AG04450 (cell line): Measurements from ENCODE around the gene NFS1. TPM values are rescaled to one million over a fixed set of nuclear protein-coding genes. Genes with fewer than 3 reads are reported as not detected.

Experiments used
- CTCF ChIA-PET: fragments of 300-600, 350-600 bp; formaldehyde crosslinking; extraction: SDS; loops from one replicate; lab custom pipeline; 2022; ENCODE audit warnings: antibody characterized with exemption, inconsistent platforms; lab: Charles Lee
- POLR2A ChIA-PET: fragments of 350-600 bp; formaldehyde crosslinking; extraction: SDS; loops from one replicate; lab custom pipeline; 2021; ENCODE audit warnings: antibody characterized with exemption, inconsistent platforms; lab: Yijun Ruan, JAX
- DNase-seq: peaks from one replicate; pipeline ENCODE4 v3.0.0-alpha.2; 2011; ENCODE audit warnings: low read depth, low spot score
- H3K27ac ChIP-seq: one replicate; pipeline ENCODE4 v1.5.1; 2012; ENCODE audit warnings: low read depth, low read length, control low read depth
- H3K27me3 ChIP-seq: one replicate; pipeline ENCODE4 v1.6.0; 2012; ENCODE audit warnings: low read length; ENCODE audit not compliant: control insufficient read depth, insufficient read depth
- H3K4me3 ChIP-seq: 2 replicates; pipeline ENCODE4 v1.5.1; 2011; ENCODE audit warnings: mild to moderate bottlenecking, low read depth, low read length, control low read depth
- H3K9me3 ChIP-seq: 2 replicates; pipeline ENCODE4 v1.5.1; 2012; ENCODE audit warnings: low read length; ENCODE audit not compliant: control insufficient read depth, insufficient read depth
- CTCF ChIP-seq: IDR thresholded peaks from 2 replicates; pipeline ENCODE4 v1.5.1; 2011; ENCODE audit warnings: low read depth, low read length, control low read depth, inconsistent platforms
- polyA plus RNA-seq: library from polyadenylated mRNA; depleted of rRNA; stranded (reverse); fragments of >200 nt; gene quantifications from 2 replicates; pipeline ENCODE4 v1.2.3, GENCODE V29; 2011

NFS1 gene
- polyA plus RNA-seq, 1 experiment = 44.4 TPM

- DNase-seq = no peak
- Histone ChIP-seq H3K27ac (no peak overlapping the region), H3K9me3 (no peaks in the 10 kb centered on the region), H3K27me3 (no peaks in the 10 kb centered on the region), H3K4me3 (no peak overlapping the region)
- TF ChIP-seq CTCF = no peak
- CTCF ChIA-PET = no interaction called here
- POLR2A ChIA-PET = interaction anchor here (0.6 kb wide), 2 partner anchors 10 kb away, joined by 3 to 5 read pairs; partner anchors contain the start of gene SPAG4
Observed at GRCh38 chr20:35625584-35626385, 73.4 kb downstream of the NFS1 start.

- TF ChIP-seq CTCF = 0 out of 2 replicates have a peak, but pooled peaks have one; percentile 15
- ChIA-PET POLR2A (interaction anchor here (0.6 kb wide), 1 partner anchor 95 kb away, joined by 7 read pairs; no protein-coding TSS in a partner anchor), CTCF (interaction anchor here (1.2 kb wide), 1 partner anchor 333 kb away, joined by 3 read pairs; no protein-coding TSS in a partner anchor)
- Histone ChIP-seq H3K27ac (no peak overlapping the region), H3K4me3 (no peak overlapping the region), H3K9me3 (no peaks in the 10 kb centered on the region; the same call in 1 of the 2 replicates), H3K27me3 (no peaks in the 10 kb centered on the region)
- no peak for DNase-seq
Observed at GRCh38 chr20:35621560-35621946, 77.6 kb downstream of the NFS1 start.

GRCh38 chr20:35620818-35621559 lies 78.2 kb downstream of the NFS1 start:
- no peak for DNase-seq
- no peak for TF ChIP-seq CTCF
- Histone ChIP-seq H3K27me3 (no peaks in the 10 kb centered on the region), H3K9me3 (no peaks in the 10 kb centered on the region; the same call in 1 of the 2 replicates), H3K4me3 (no peak overlapping the region), H3K27ac (no peak overlapping the region)
- CTCF ChIA-PET = interaction anchor here (0.9 to 2.6 kb wide), 3 partner anchors 10 to 334 kb away, joined by 3 to 12 read pairs (median 3); no protein-coding TSS in a partner anchor
- POLR2A ChIA-PET = interaction anchor here (0.6 kb wide), 1 partner anchor 94 kb away, joined by 7 read pairs; no protein-coding TSS in a partner anchor

GRCh38 chr20:35619196-35620095 lies 79.7 kb downstream of the NFS1 start:
- no peaks in the 10 kb centered on the region for H3K27me3 ChIP-seq
- POLR2A ChIA-PET = interaction anchor here (0.6 to 3.6 kb wide), 7 partner anchors 27 to 476 kb away, joined by 3 to 11 read pairs (median 4); partner anchors contain the start of genes CPNE1, ERGIC3, RBM12 and RBM39
- peak; percentile 54 for DNase-seq
- no peaks in the 10 kb centered on the region; the same call in 1 of the 2 replicates for H3K9me3 ChIP-seq
- CTCF ChIA-PET = interaction anchor here (0.8 to 2.6 kb wide), 4 partner anchors 11 to 71 kb away, joined by 3 to 12 read pairs (median 4); no protein-coding TSS in a partner anchor
- H3K27ac ChIP-seq = no peak overlapping the region
- H3K4me3 ChIP-seq = peak overlapping the region; percentile 64
- TF ChIP-seq CTCF = peak; percentile 45
